ENCODE measurements around the gene PCBP3. TPM values are rescaled to one million over a fixed set of nuclear protein-coding genes. Genes with fewer than 3 reads are reported as not detected.
A peak's percentile ranks its signal among the peaks of the same experiment; 100 is the strongest.

The PCBP3 gene
- total RNA-seq, 4 donors from 2014 or later: 0.77 to 8.6 (median 3.2) TPM; not detected in 1

DNA sequence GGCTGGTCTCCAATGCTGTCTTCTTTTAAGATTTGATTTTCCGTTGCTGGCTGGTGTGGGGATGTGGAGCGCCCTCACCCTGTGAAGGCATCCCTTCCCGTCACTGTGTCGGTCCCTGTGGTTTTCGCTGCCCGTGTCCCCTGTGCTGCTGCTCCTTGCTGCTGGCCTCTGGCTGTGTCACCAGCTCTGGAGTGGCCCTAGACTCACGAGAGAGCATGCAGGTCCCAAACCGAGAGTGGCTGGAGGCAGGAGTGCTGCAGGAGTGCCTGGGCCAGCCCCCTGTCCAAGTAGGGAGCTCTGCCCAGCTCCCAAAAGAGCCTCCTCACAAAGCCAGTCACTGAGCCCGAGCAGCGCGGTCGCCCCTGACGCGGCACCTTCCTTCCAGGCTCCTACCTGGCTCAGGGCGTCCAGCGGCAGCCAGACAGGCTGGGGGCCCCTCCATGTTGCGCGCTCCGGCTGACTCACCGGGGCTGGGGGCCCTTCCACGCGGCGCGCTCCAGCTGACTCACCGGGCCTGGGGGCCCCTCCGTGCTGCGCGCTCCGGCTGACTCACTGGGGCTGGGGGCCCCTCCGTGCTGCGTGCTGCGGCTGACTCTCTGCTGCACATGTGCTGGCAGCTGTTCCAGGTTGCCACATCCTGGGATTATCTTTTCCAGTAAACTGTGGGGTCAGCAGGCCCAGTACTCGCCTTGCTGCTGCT, 231.3 kb downstream of the PCBP3 start:
- intact Hi-C loops (cut with DNase I; ENCODE audit: low total_unique reads): no loop called here
- peak in 1 of 2 donors; percentile 37 for TF ChIP-seq POLR2A (IDR thresholded peaks at IDR 0.05)
- TF ChIP-seq, protein P1, sequence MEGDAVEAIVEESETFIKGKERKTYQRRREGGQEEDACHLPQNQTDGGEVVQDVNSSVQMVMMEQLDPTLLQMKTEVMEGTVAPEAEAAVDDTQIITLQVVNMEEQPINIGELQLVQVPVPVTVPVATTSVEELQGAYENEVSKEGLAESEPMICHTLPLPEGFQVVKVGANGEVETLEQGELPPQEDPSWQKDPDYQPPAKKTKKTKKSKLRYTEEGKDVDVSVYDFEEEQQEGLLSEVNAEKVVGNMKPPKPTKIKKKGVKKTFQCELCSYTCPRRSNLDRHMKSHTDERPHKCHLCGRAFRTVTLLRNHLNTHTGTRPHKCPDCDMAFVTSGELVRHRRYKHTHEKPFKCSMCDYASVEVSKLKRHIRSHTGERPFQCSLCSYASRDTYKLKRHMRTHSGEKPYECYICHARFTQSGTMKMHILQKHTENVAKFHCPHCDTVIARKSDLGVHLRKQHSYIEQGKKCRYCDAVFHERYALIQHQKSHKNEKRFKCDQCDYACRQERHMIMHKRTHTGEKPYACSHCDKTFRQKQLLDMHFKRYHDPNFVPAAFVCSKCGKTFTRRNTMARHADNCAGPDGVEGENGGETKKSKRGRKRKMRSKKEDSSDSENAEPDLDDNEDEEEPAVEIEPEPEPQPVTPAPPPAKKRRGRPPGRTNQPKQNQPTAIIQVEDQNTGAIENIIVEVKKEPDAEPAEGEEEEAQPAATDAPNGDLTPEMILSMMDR (IDR thresholded peaks at IDR 0.05): no peak
- Histone ChIP-seq H3K9me3 (no peaks in the 10 kb centered on the region), H3K36me3 (no peaks in the 10 kb centered on the region), H3K4me3 (no peak overlapping the region), H3K27ac (peak overlapping the region in 1 of 2 donors; percentile 53), H3K4me1 (peaks cover 0 to 4% of the 10 kb centered on the region in 2 donors), H3K27me3 (no peaks in the 10 kb centered on the region)
- peak; percentile 87 to 89 for DNase-seq

DNA sequence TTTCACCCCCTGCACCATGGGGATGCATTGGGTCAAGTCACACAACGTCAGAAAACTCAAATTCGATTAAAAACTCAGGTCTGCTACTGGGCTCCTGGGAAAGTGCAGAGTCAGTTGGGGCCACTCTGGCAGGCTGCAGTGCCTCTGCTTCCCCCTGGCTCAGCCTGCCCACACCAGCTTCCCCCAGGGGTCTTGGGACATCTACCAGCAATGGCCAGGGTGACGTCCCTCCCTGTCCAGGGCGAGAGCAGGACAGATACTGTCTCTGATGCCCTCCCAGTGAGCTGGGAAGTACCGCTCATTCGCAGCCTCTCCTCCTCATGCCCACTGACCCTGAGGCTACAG, 231.9 kb downstream of the PCBP3 start:
- peaks cover 0 to 4% of the 10 kb centered on the region in 2 donors for H3K4me1 ChIP-seq
- no peaks in the 10 kb centered on the region for H3K36me3 ChIP-seq
- intact Hi-C loops (cut with DNase I; ENCODE audit: low total_unique reads): no loop called here
- H3K4me3 ChIP-seq: no peak overlapping the region
- peak overlapping the region in 1 of 2 donors; percentile 14 for H3K27ac ChIP-seq
- no peak for DNase-seq
- no peaks in the 10 kb centered on the region for H3K9me3 ChIP-seq
- TF ChIP-seq, protein P1 (IDR thresholded peaks at IDR 0.05): no peak
- no peak for TF ChIP-seq POLR2A (IDR thresholded peaks at IDR 0.05)
- no peaks in the 10 kb centered on the region for H3K27me3 ChIP-seq

DNA sequence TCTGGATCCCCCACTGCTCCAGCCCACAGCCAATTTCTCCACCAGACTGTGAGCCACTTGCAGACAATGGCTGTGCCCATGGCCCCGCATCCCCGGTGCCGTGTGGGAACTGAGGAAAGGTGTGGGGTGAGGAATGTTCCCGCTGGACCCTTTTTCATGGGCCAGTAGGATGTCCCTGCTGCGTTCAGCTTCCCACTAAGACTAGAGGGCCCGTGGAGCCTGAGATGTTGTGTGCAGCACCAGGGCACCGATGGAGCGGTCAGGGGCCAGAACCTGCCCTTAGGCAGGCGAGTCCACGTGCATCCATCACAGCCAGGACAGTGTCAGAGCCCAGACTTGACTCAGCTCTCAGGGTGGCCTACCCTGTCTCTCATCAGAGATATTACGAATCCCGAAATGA, 232.4 kb downstream of the PCBP3 start:
- Histone ChIP-seq H3K27ac (peak overlapping the region in 1 of 2 donors; percentile 14), H3K36me3 (no peaks in the 10 kb centered on the region), H3K4me3 (no peak overlapping the region), H3K9me3 (no peaks in the 10 kb centered on the region), H3K4me1 (peaks cover 0 to 4% of the 10 kb centered on the region in 2 donors), H3K27me3 (no peaks in the 10 kb centered on the region)
- intact Hi-C loops (cut with DNase I; ENCODE audit: low total_unique reads): no loop called here
- DNase-seq: no peak
- no peak for TF ChIP-seq POLR2A (IDR thresholded peaks at IDR 0.05)

DNA sequence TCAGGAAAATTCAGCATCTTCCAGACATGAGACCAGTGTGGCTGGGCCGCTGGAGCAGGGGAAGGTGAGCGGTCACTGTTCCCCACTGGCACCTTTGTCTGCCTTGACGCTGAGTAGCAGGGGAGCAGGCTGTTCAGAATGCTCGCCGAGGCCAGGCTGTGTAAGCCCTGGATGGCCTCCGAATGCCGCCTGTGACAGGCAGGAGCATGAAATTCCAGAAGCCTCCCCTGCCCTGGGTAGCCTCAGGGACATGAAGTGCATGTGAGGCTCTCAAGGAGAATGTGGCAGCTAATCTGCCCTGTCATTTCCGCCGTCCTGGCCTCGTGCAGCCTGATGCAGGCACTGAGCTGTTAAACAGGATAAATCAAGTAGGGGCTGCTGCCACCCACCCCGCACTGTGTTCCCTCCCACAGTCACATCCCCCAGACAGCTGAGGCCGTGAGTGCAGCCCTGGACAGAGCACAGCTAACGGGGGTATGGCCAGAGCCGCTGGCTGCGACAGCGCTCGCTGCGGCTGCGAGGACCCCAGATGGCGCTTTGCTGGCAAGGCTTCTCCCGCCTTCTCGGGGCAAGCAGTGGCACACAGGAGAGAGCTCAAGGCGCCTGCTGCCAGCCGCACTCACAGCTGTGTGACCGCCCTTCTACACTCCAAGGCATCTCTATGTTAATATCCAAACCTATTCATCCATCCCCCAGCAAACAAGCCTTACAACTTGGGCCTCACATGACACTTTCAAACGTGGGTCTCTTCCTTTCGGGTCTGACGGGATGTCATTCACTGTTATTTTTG, 233.1 kb downstream of the PCBP3 start:
- H3K36me3 ChIP-seq: no peaks in the 10 kb centered on the region
- H3K27ac ChIP-seq: no peak overlapping the region
- H3K27me3 ChIP-seq: no peaks in the 10 kb centered on the region
- H3K4me1 ChIP-seq: peaks cover 0 to 4% of the 10 kb centered on the region in 2 donors
- peak in 1 of 2 donors; percentile 30 for DNase-seq
- no peaks in the 10 kb centered on the region for H3K9me3 ChIP-seq
- no peak for TF ChIP-seq POLR2A (IDR thresholded peaks at IDR 0.05)
- TF ChIP-seq, protein P1 (IDR thresholded peaks at IDR 0.05): no peak
- no peak overlapping the region for H3K4me3 ChIP-seq
- intact Hi-C loops (cut with DNase I; ENCODE audit: low total_unique reads): no loop called here

DNA sequence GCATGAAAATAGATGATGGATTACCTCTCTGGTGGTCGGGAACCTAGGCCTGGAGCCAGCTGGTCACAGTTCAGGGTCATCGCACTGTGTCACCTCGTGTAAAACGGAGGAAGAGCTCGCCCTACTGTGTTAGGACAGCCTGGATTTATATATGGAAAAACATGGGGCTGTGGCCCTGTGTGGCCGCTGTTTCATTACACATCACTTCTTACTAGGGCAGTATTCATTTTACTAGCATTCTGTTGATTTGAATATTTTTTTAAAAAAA, 233.6 kb downstream of the PCBP3 start:
- peaks cover 0 to 4% of the 10 kb centered on the region in 2 donors for H3K4me1 ChIP-seq
- H3K4me3 ChIP-seq: no peak overlapping the region
- H3K27ac ChIP-seq: no peak overlapping the region
- no peak for TF ChIP-seq POLR2A (IDR thresholded peaks at IDR 0.05)
- TF ChIP-seq, protein P1 (IDR thresholded peaks at IDR 0.05): no peak
- no peaks in the 10 kb centered on the region for H3K36me3 ChIP-seq
- H3K9me3 ChIP-seq: no peaks in the 10 kb centered on the region
- intact Hi-C loops (cut with DNase I; ENCODE audit: low total_unique reads): no loop called here
- no peak for DNase-seq
- no peaks in the 10 kb centered on the region for H3K27me3 ChIP-seq
